Lower leg skin (tissue), 3 donors: ENCODE measurements around the gene NEGR1.

Experiments
- CTCF ChIP-seq, 3 donors: fragments of 450-650 bp; IDR thresholded peaks; one replicate each; pipeline ENCODE4 v1.5.1; 2016; ENCODE audit warnings: antibody characterized with exemption in 3 of 3, mild to moderate bottlenecking in 3 of 3, moderate library complexity in 2 of 3
- POLR2A ChIP-seq, 2 donors: fragments of 450-650 bp; IDR thresholded peaks; one replicate each; pipeline ENCODE4 v1.6.1; 2016 to 2017; ENCODE audit warnings: antibody characterized with exemption in 2 of 2, mild to moderate bottlenecking in 1 of 2, moderate library complexity in 1 of 2

GRCh38 chr1:71351438-71351837 lies 930.9 kb downstream of the NEGR1 start:
- no peak for TF ChIP-seq CTCF (IDR thresholded peaks at IDR 0.05)
- TF ChIP-seq POLR2A (IDR thresholded peaks at IDR 0.05) = no peak
